Stimulated activated CD8-positive, alpha-beta memory T cell treated with anti-CD3 and anti-CD28 coated beads, Interleukin-4, amount 100 ng/mL, for 48 hours (primary cell): ENCODE data around the gene MROH7.
"Not testable (repeated sequence)": the region's sequence is repeated elsewhere in the genome, so short reads cannot be mapped to it uniquely, and the experiment has no call there.

Experiments
- DNase-seq: peaks from one replicate; pipeline ENCODE4 v3.0.0-alpha.2; 2020

The MROH7 gene

DNA sequence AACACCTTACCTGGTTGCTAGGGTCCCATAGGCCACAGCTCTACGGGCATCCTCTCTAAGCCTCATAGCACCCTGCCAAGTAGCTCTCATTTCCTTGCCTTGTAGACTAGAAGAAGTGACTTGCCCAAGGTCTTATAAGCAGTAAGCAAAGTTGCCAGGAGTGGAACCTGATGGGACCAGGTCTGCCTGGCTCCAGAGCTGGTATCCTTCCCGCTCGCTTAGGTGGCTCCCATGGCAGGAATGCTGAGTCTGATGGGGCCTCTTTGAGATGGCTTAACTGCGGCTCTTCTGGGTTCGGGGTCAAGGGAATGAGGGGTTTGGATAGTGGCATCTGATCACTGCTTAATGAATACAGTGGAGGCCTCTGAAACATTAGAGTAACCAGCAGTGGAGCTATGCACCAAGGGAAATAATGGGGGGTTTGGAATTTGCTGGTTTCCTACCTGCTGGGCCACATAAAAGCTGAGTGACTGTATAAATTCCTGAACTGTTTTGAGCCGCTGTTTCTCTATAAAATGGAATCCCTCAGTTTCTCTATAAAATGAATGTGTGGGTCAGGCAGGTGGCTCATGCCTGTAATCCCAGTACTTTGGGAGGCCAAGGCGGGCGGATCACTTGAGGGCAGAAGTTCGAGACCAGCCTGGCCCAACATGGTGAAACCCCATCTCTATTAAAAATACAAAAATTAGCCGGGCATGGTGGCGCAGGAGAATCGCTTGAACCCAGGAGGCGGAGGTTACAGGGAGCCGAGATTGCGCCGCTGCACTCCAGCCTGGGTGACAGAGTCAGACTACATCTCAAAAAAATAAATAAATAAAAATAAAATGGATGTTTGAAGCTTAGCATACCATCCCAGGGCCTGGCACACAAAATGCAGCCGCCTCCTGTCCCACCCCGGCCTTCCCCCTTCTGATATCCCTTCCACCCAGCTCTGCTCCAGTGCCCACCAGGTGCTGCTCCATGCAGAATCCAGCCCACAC, 30.7 kb upstream of the MROH7 start:
- no peak for DNase-seq

- DNase-seq, result no peak
These were observed 30.0 kb upstream of the MROH7 start for GRCh38 chr1:54611621-54612020.

DNA sequence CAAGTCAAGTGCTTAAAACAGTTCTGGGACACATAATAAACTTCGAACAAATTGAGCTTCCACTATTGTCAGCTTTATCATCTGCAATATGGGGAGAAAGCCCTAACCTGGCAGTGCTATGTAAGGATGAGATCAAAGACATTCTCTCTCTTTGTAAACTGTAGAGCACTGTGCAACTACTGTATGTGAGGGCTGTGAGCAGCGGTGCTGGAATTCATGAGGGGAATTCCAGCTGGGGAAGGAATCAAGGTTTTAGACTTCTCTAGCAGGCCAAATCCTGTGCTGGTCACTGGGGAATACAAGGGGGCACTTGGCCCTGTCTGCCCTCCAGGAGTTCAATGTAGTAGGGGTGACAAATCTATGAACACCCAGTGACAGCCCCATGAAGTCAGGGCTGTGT, 27.6 kb upstream of the MROH7 start:
- DNase-seq, result no peak

DNA sequence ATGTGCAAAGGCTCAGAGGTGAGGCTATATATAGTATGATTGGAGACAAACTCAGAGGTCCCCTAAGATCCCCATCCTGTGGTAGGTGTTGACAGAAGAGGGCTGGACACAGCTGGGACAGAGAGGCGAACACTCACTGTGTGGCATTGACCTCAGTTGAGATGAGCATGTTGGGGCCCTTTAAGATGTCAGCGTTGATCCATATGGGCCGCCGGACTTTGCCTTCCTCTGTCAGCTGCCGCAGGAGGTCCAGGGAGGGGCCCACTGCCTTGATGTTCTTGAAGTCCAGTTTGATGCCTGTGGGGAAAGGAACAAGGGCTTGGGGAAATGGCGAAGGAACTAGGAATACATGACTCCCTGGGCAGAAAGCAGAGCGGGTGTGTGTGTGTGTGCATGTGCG, 27.0 kb upstream of the MROH7 start:
- no peak for DNase-seq

DNA sequence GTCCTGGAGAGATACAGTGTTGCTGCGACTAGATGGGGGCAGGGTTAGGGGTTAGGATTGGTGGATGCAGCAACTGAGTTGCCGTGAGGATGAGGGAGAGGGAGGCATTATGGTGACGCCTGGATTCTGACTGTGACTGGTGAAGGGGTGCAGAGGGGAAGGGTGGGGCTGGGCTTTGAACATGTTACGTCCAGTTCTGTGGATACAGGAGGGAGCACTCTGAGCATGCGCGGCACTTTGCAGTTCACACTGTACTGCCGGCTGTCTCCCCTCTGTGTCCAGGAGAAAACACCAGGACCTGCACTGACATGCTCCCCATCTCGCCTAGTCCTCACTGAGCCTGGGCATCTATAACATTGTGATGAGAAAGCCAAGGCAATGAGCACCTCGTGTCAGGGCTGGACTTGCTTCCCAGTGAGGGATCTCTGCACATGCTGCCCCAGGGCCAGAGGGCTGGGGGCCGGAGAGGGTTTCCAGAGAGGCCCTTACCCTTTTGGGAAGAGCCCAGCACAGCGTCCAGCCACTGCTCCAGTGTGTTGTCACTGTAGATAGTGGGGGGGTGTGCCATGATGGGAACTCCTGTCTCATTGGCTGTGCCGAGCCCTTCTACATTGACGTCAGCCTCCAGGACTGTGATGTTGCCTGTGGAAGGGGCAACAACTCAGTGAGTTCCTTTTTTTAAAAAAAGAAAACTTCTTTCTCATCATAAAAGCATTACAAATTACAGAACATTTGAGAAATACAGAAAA, 25.9 kb upstream of the MROH7 start:
- no peak for DNase-seq

DNA sequence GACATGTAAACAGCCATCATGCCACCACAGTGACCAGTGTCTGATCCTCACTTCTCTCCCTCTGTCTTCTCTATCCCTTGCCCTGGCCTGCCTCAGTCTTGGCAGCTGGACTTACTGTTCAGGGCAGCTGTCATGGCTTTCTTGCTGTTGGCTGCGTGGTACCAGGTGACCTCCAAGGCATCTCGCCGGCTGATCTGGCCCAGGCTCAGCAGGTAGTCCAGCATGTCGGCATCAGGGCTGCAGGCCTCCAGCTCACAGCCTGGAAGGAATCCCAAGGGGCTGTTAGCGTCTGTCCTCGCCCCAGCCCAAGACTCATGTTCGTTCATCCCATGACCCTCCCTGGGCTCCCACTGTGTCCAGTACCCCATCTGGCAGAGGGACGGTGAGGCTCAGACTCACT, 21.8 kb upstream of the MROH7 start:
- no peak for DNase-seq

- DNase-seq, result no peak
These were observed 18.2 kb upstream of the MROH7 start, which contains the start of gene FAM151A for GRCh38 chr1:54623216-54624007. FAM151A (minus strand) TSS chr1:54623525; CDS start chr1:54623395, 130 bp downstream.

GRCh38 chr1:54624466-54625464, 16.8 kb upstream of the MROH7 start:
- no peak for DNase-seq

- DNase-seq, result no peak
These were observed 14.4 kb upstream of the MROH7 start for GRCh38 chr1:54627196-54627595.

GRCh38 chr1:54635804-54636203, 5.8 kb upstream of the MROH7 start:
- not testable (repeated sequence) for DNase-seq

- DNase-seq, result not testable (repeated sequence)
These were observed 4.8 kb upstream of the MROH7 start for GRCh38 chr1:54636461-54637446.

DNA sequence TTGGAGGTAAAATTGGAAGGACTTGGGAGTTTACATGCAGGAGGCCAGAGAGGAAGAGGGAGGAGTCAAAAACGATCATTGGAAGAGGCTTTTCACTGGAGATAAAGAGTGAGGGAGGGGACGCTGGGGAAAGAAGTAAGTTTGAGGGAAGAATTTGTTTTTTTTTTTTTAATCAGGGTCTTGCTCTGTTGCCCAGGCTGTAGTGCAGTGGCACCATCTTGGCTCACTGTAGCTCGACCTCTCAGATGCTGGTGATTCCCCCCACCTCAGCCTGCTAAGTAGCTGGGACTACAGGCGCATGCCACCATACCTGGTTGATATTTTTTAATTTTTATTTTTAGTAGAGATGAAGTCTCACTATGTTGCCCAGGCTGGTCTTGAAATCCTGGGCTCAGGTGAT, 1.2 kb upstream of the MROH7 start:
- no peak for DNase-seq

DNA sequence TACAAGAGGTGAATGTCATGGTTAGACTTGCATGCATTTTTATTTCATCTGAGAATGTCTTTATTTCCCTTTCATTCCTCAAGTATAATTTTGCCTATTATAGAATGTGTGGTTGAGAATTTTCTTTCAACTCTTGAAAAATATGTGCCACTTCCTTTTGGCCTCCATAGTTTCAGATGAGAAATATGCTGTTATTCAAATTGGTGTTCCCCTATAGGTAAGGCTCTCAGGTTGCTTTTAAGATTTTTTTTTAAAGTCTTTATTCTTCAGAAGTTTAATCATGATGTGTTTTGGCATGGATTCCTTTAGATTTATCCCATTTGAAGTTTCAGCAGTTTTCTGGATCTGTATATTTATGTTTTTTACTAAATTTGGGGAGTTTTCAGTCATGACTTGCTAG, 2.1 kb downstream of the MROH7 start:
- DNase-seq, result no peak

DNA sequence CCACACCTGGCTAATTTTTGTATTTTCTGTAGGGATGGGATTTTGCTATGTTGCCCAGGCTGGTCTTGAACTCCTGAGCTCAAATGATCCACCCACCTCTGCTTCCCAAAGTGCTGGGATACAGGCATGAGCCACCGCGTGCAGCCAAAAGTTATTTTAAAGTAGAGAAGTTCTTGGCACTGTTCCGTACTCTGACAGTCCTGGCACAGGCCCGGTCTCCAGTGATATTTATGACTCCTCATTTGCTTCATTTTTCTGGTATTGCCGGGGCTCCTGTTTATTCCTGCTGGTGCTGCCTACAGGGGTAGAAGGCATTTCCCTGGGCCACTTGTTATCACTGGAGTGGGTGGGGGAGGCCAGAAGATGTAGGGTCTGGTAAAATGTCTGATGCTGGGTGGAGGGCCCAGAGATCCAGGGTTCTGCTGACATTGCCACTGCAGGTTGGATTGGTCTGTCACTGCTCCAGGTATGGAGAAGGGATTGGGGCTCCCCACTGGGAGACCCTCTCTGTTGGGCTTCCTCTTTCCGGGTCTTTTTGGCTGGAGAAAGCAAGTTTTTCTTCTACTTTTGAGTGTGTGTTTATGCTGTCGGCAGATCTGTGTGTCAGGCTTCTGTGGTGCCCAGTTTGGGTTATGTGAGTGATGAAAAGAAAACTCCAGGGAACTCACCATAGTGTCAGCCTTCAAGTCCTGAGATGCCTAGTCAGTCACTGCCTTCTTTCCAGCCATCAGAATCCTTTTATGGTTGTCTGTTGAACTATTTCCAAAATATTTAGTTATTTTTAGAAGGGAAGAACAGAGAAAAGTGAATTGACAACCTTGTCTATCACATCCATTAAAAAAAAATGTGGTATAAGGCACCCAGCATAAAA, 4.5 kb downstream of the MROH7 start:
- no peak for DNase-seq

DNA sequence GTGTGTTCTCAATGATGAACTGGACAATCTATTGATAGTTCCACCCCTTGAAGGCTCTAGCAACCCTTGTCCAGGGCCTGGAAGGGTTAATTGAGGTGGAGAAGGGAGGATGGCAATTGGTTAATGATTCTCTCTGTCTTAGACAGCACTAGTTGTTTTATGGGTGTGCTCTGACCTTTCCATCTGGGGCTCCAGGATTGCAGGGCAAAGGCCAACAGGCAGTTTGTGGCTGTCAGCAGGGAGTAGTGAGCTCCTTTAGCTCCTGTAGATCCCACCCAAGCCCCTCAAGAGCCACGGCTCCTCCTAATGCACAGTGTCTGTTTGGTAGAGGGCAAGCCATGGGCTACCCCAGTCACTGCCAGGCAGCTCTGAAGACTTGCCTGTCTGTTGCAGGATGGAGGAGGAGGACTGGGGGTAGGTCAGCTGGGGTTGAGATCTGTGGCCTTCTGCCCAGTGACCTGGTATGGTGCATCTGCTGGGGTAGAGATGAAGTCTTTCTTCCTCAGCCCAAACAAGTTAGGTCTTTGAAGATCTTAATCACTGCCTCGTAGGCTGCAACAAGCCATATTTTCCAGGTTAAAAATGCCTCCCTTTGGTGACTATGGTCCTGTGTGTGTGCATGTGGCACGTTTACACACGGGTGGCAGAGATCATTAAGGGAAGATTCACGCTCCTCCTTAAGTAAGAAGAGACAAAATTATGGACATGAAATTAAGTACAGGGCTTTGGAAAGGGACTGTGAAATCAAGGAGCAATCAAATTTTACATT, 7.7 kb downstream of the MROH7 start:
- DNase-seq, result no peak

- no peak for DNase-seq
These were observed 8.3 kb downstream of the MROH7 start for GRCh38 chr1:54649921-54650320.

GRCh38 chr1:54650417-54650816, 8.8 kb downstream of the MROH7 start:
- DNase-seq, result no peak

DNA sequence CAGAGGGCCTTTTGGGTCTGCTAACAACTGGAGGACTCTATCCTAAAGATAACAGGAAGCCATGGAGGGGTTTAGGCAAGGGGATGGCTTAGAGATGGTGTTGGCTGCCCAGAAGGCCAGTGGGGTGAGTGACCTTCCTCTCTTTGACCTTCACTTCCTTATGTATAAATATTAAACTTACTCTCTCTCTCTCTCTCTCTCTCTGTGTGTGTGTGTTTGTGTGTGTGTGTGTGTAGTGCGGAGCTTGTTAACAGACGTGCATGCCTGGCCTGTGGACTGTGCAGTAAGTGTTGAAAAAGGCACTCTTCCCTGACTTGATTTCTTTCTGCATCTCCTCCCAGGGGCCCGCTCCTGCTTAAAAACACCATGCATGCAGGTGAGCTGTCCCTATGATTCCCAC, 10.0 kb downstream of the MROH7 start:
- DNase-seq, result no peak

- DNase-seq, result no peak
These were observed 10.6 kb downstream of the MROH7 start for GRCh38 chr1:54652168-54652567.
